Measurements from ENCODE around the gene YIPF6. TPM values are rescaled to one million over a fixed set of nuclear protein-coding genes. Genes with fewer than 3 reads are reported as not detected.
"Not testable (repeated sequence)": the region's sequence is repeated elsewhere in the genome, so short reads cannot be mapped to it uniquely, and the experiment has no call there.

Gene YIPF6
- polyA plus RNA-seq, 1 experiment, result 14.7 TPM

GRCh38 chrX:68492583-68492982 is 6.3 kb upstream of the YIPF6 start:
- Histone ChIP-seq H3K36me3 (ENCODE audit: control insufficient read depth, insufficient read depth, low read length) (no peaks in the 10 kb centered on the region), H3K4me3 (ENCODE audit: low read depth, low read length) (no peak overlapping the region), H3K27me3 (ENCODE audit: control insufficient read depth, insufficient read depth, low read length) (no peaks in the 10 kb centered on the region)
- no peak for TF ChIP-seq CTCF (IDR thresholded peaks at IDR 0.05; ENCODE audit: insufficient read depth, low read depth, low read length)
- ChIA-PET POLR2A (no interaction called here), CTCF (interaction anchor here (1.5 kb wide), 1 partner anchor 296 kb away, joined by 3 read pairs; no protein-coding TSS in a partner anchor)
- no peak for DNase-seq (ENCODE audit: low read depth)

- DNase-seq (ENCODE audit: low read depth); H3K4me3 ChIP-seq (ENCODE audit: low read depth, low read length); H3K36me3 ChIP-seq (ENCODE audit: control insufficient read depth, insufficient read depth, low read length); H3K27me3 ChIP-seq (ENCODE audit: control insufficient read depth, insufficient read depth, low read length); POLR2A ChIA-PET: not testable (repeated sequence)
- CTCF ChIA-PET, result interaction anchor here (1.5 kb wide), 1 partner anchor 297 kb away, joined by 3 read pairs; no protein-coding TSS in a partner anchor
These were observed 5.1 kb upstream of the YIPF6 start for GRCh38 chrX:68493776-68494175.

GRCh38 chrX:68498044-68498507 is 775 bp upstream of the YIPF6 start:
- ChIA-PET CTCF (no interaction called here), POLR2A (no interaction called here)
- no peaks in the 10 kb centered on the region for H3K36me3 ChIP-seq (ENCODE audit: control insufficient read depth, insufficient read depth, low read length)

GRCh38 chrX:68499543-68500504 is 973 bp downstream of the YIPF6 start:
- TF ChIP-seq CTCF (IDR thresholded peaks at IDR 0.05; ENCODE audit: insufficient read depth, low read depth, low read length), result no peak
- CTCF ChIA-PET, result interaction anchor here (0.5 kb wide), 1 partner anchor 1349 kb away, joined by 3 read pairs; no protein-coding TSS in a partner anchor
- Histone ChIP-seq H3K4me3 (ENCODE audit: low read depth, low read length) (peak overlapping the region; percentile 80), H3K27me3 (ENCODE audit: control insufficient read depth, insufficient read depth, low read length) (no peaks in the 10 kb centered on the region), H3K36me3 (ENCODE audit: control insufficient read depth, insufficient read depth, low read length) (no peaks in the 10 kb centered on the region)
- DNase-seq (ENCODE audit: low read depth), result no peak
- POLR2A ChIA-PET, result no interaction called here

More at GRCh38 chrX:68498044-68498507, 775 bp upstream of the YIPF6 start:
- no peak; the same call in 1 of the 2 replicates for TF ChIP-seq CTCF (IDR thresholded peaks at IDR 0.05; ENCODE audit: insufficient read depth, low read depth, low read length)
- peak overlapping the region; percentile 80 for H3K4me3 ChIP-seq (ENCODE audit: low read depth, low read length)
- no peak for DNase-seq (ENCODE audit: low read depth)
- no peaks in the 10 kb centered on the region for H3K27me3 ChIP-seq (ENCODE audit: control insufficient read depth, insufficient read depth, low read length)

GRCh38 chrX:68503836-68504636 is 5.2 kb downstream of the YIPF6 start:
- H3K36me3 ChIP-seq (ENCODE audit: control insufficient read depth, insufficient read depth, low read length), result no peaks in the 10 kb centered on the region
- DNase-seq (ENCODE audit: low read depth), result no peak
- no peak for TF ChIP-seq CTCF (IDR thresholded peaks at IDR 0.05; ENCODE audit: insufficient read depth, low read depth, low read length)
- no peaks in the 10 kb centered on the region for H3K27me3 ChIP-seq (ENCODE audit: control insufficient read depth, insufficient read depth, low read length)
- H3K4me3 ChIP-seq (ENCODE audit: low read depth, low read length), result no peak overlapping the region
- ChIA-PET CTCF (no interaction called here), POLR2A (no interaction called here)
